HG02571 (cell line): Measurements from ENCODE around the gene NAT14.

Source experiments
- ATAC-seq: cut with Tn5 transposase; IDR thresholded peaks from one replicate; pipeline ENCODE4 v1.9.1; 2021; ENCODE audit warnings: mild to moderate bottlenecking, moderate library complexity; ENCODE audit not compliant: unreplicated experiment

NAT14 gene

DNA sequence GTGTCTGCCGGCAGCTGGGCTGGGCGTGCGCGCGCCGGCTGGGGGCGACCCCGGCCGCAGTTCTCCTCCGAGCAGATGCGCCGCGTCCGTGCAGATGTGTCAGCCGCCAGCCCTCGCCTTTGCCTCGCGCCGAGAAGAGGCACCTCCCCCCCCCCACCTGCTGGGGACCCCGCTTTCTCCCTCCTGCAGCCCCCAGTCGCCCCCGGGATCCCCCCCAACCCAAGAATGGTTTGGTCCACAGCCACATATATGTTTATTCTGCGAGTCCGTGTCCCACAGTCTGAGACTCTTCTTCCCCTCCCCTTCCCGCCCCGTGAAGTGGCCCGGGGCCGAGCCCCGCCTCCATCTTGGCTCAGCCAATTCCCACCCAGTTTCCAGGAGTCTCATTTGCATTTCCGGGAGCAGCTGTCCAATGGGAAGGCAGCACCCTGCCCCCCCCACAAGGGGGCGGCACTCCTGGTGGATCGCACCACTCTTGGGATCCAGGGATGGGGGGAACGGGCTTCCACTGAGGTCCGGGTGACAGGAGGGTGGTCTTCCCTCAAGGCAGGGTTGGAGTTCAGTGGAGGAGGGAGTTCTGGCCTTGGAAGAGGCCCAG lies 32.1 kb upstream of the NAT14 start:
- ATAC-seq = no peak

DNA sequence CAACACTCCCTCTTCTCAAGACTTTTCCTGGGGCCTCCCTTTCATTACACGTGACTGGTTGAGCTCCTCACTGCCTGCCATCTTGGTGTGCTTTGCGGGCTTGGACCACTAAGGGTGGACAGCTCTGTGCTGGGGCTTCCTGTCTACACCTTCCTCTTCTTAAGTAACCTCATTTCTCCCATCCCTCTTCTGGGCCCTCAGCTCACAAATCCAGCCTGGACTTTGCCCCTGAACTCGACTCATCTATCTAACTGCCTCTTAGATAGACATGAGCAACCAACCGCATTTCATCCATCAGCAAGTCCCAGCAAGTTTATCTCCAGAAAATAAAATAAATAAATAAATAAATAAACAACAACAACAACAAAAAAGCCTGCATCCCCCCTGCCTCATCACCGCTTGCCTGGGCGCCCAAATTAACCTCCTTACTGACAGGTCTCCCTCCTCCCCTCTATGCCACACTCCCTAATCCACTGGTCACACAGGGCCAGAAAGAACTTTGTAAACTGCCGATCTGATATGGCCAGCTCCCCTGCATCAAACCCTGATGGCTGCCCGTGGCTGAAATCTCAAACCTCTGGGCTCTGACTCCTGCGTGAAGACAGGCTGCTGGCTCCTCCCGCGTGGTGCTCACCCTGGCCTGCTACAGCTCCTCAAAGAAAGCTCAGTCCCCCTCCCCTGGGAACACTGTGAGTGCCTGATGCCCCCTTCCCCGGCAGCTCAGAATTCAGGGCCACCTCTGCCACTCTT lies 31.3 kb upstream of the NAT14 start:
- no peak for ATAC-seq

GRCh38 chr19:55454787-55455243 lies 30.2 kb upstream of the NAT14 start:
- no peak for ATAC-seq

DNA sequence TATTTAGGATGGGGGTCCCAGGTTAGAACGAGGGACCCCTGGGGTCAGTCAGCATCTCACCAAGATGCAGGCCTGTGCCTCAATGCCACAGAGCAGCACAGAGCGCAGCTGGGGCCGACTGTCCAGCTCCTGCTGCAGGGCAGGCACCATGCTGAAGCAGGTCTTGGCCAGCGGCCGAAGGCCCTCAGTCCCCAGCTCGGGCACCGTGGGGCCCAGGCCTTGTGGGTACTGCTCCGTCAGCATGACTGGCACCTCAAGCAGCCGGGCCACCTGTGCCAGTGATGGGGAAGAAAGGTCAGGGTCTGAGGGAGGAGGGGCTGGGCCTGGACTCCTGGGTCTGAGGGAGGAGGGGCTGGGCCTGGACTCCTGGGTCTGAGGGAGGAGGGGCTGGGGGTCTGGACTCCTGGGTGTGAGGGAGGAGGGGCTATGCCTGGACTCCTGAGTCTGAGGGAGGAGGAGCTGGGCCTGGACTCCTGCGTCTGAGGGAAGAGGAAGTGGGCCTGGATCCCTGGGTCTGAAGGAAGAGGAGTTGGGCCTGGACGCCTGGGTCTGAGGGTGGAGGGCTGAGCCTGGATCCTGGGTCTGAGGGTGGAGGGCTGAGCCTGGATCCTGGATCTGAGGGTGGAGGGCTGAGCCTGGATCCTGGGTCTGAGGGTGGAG lies 29.3 kb upstream of the NAT14 start:
- no peak for ATAC-seq

DNA sequence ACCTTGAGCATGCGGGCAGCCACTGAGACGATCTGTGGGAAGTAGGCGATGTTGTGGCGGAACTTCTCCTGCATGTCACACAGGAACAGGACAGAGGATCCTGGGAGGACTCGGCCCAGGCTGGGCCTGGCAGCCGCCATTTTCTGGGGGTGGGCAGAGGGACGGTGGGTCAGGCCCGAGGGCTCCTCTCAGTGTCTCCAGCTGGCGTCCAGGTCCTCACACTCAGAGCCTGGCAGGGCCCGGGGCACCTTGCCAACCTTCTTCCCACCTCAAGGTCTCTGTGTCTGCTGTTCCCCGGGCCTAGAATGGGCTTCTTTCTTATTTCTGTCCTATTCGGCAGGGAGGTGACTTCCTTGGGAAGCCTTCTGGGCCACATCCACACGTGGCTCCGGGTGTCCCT lies 28.6 kb upstream of the NAT14 start:
- no peak for ATAC-seq

DNA sequence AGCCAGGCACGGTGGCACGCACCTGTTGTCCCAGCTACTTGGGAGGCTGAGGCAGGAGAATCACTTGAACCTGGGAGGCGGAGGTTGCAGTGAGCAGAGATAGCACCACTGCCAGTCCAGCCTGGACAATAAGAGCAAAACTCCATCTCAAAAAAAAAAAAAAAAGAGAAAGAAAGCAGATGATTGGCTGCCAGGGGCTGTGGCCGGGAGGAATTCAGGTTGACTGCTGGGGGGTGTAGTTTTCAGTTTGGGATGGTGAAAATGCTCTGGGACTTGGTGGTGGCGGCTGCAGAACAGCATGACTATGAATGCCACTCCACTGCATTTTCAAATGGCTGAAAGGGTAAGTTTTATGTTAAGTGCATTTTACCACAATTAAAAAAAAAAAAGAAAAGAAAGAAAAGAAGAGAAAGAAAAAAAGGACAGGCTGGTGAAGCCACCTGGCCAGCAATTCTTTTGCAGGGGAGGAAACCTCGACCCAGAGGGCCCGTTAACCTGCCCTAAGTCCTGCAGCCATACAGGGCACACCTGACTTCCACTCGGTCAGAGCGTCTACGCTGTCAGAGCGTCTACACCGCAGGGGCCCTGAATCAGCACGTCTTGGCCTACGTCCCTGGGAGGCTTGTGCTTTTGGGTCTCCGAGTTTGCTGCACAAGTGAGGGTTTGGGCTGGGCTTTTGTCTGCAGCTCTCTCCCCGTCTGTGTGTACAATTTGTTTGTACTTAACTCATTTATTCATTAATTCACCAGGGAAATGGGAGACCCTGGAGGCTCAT lies 27.1 kb upstream of the NAT14 start:
- no peak for ATAC-seq

GRCh38 chr19:55459551-55459949 lies 25.4 kb upstream of the NAT14 start:
- ATAC-seq = no peak

DNA sequence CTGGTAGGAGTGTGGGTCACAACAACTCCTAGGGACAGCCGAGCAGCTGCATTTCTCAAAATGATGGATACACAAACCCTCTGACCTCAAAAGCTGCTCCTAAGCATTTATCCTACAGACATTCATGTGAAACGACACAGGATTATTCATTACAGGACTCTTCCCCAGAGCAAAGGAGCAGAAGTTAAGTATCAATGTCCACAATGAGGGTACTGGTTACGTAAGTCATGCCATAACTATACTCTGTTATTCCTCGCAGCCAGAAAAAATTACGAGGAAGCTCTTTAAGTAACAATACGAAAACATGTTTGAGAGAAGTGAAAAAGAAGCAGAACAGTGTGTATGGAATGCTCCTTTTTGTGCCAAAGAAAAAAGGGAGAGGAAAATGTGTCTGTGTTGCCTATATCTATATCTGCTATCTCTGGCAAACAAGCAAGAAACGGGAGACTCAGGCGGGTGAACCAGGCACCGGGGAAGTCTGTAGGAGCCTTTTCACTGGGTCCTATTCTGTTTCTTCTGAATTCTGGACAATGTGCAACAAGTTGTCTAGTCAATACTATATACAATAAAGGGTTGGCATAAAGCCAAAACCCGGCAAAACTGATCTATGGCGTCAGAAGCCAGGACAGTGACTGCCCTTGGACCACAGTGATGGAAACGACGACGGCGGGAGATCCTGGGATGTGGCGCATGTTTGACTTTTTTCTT lies 24.9 kb upstream of the NAT14 start:
- ATAC-seq = no peak

DNA sequence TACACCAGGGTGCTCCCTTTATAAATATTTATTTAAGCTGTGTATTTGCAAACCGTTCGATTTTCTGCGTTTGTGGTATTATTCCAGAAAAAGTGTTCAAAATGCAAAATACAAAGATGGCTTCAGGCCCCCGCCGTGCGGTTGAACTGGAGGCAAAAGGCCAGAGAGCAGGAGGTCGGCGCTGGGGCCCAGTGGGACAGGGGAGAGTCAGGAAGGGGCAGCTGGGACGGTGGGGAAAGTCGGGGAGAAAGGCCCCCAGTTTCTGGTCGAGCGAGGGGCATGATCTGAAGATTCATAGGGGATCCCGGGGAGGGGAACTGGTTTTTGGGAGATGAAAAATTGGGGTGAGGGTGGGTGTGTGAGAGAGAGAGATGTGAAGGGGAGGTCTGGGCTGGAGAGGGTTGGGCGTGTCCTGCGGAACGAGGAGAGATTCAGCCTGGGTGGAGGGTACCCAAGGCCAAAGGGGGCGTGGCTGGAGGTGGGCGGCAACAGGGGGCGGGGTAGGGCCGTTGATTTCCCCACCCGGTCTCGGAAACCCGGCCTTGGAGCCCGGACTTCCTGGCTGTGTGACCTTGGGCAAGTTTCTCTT lies 24.2 kb upstream of the NAT14 start:
- no peak for ATAC-seq

DNA sequence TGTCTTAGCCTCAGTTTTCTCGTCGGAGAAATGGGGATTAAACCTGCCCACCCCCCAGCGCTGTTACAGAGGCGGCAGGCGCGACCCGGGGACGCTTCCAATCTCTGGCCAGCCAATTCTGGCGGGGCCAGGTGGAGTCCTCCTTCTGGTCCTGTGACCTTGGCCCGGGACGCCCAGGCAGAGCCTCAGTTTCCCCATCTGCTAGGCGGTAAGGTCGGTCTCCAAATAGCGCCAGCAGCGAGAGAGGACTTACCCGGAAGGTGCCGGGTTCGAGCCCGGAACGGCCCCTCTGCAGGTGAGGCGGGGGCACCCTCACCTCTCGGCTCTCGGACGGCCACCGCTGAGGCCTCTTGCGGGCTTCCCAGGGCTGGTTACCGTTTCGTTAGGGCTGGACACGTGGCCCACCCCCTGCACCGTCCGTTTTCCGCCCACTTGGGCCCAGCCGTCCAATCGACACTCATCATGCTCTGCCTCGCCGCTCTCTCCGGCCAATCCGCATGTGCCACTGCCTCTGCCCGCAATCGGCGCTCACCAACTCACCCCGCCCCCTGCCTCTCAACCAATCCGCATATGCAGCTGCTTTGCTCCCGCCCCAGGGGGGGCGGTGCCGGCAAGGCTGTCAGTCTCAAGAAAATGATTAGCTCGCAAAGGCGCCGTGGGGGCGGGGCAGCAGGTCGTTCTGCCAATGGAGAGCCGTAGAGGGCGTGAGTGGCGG lies 23.6 kb upstream of the NAT14 start, which contains the start of gene ISOC2:
TSS of gene ISOC2 (minus strand) at position 384 of the 715 bp plus-strand sequence. CDS start 5,156 bp downstream, outside the sequence.
- peak; percentile 87 for ATAC-seq

DNA sequence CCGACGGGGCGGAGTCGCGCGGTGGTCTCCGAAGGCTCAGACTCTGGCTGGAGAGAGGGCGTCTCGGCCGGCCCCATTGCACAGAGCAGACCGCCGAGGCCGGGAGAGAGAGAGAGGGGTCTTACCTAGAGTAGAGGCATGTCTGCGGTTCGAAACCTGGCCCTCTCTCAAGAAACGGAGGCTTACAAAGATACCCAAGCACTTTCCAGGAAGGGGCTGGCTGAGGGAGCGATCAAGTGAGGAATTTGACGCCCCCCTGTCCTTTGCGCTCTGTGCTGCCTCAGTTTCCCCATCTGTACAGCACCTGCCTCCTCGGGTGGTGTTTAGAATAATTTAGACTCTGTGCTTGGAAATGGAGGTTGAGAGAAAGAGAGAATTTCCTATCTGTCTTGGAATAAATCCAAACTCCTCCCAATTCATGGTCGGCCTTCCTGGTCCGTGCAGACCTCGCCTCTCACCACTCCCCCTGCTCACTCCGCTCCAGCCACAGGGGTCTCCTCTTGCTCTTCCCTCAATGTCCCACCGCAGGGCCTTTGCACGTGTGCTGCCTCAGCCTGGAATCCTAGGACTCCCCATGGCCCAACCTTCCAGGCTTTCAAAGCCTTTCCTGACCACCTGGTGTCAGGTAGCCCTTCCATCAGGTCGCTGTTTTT lies 22.9 kb upstream of the NAT14 start:
- no peak for ATAC-seq

GRCh38 chr19:55462722-55463121 lies 22.3 kb upstream of the NAT14 start:
- no peak for ATAC-seq

GRCh38 chr19:55463583-55464031 lies 21.4 kb upstream of the NAT14 start:
- ATAC-seq = no peak

DNA sequence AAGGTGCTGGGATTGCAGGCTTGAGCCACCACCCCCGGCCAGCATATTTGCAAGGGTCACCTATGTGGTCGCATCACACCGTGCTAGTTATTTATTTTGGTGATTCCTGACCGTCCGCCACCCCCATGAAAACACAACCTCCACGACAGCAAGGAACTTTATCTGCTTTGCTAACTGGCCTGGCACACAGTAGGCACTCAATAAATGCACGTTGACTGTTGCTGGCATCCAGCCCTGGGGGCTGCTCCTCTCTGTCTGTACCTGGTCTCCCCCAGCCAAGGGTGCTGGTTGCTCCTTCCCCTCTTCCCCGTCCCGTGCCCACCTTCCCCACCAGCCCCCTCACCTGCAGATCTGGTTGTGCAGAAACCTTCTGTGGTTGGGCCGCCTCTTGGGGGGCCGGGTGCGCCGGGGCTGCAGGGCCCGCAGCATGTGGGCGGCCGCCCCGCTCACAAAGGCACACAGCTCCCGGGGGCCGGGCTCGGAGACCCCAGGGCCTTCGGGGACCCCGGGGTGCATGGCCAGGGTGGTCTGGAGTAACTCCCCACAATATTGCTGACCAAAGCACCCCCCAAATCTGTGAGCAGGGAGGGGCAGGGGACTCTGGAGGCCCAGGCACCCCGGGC lies 20.8 kb upstream of the NAT14 start:
- no peak for ATAC-seq

- ATAC-seq = no peak
Measured at GRCh38 chr19:55464662-55465054, 20.3 kb upstream of the NAT14 start, which contains the start of gene C19orf85. TSS of gene C19orf85 (minus strand) at chr19:55464751. CDS start at chr19:55464554, 197 bp downstream.

- no peak for ATAC-seq
Measured at GRCh38 chr19:55465460-55466240, 19.3 kb upstream of the NAT14 start.

- ATAC-seq = no peak
Measured at GRCh38 chr19:55466241-55466614, 18.8 kb upstream of the NAT14 start.
